Tibial artery (tissue), 4 donors: ENCODE results near the gene AP1M1.
A peak's percentile ranks its signal among the peaks of the same experiment; 100 is the strongest.

Source experiments
- DNase-seq, 2 donors: peaks; one replicate each; pipeline ENCODE4 v3.0.0-alpha.2; 2019
- H3K27ac ChIP-seq, 2 donors: fragments of 200-600 bp; sonication (generic) in 1 of 2; 1 replicate in 1 of 2; 2 replicates in 1 of 2; pipeline ENCODE4 v1.5.1; 2018 to 2019; ENCODE audit warnings: mild to moderate bottlenecking in 1 of 2
- H3K27me3 ChIP-seq, 2 donors: fragments of 200-600 bp; sonication (generic) in 1 of 2; one replicate each; pipeline versions ENCODE4 v1.5.1 to v1.6.0; 2016 to 2019
- H3K36me3 ChIP-seq, 3 donors: fragments of 200-600 bp; sonication (generic) in 2 of 3; one replicate each; pipeline ENCODE4 v1.5.1; 2016 to 2019; ENCODE audit warnings: mild to moderate bottlenecking in 2 of 3
- H3K4me1 ChIP-seq, 4 donors: fragments of 200-600 bp; sonication (generic) in 2 of 4; 1 replicate in 3 of 4; 2 replicates in 1 of 4; pipeline ENCODE4 v1.5.1; 2016 to 2019
- H3K4me3 ChIP-seq, 2 donors: fragments of 200-600 bp; sonication (generic) in 1 of 2; 1 replicate in 1 of 2; 2 replicates in 1 of 2; pipeline ENCODE4 v1.5.1; 2018 to 2019; ENCODE audit warnings: mild to moderate bottlenecking in 2 of 2
- H3K9me3 ChIP-seq, 3 donors: fragments of 200-600 bp; sonication (generic) in 1 of 3; one replicate each; pipeline ENCODE4 v1.5.1; 2016 to 2019
- CTCF ChIP-seq, 2 experiments: fragments of 200-600 bp in 1 of 2; fragments of 450-650 bp in 1 of 2; IDR thresholded peaks; one replicate each; pipeline ENCODE4 v1.5.1; 2017 to 2019; ENCODE audit warnings: antibody characterized with exemption in 2 of 2, mild to moderate bottlenecking in 1 of 2, moderate library complexity in 1 of 2
- intact Hi-C: fragments of 100-400 bp; cut with DNase I; formaldehyde crosslinking; loops from one replicate; pipeline ENCODE4 v1.15.0; 2023; ENCODE audit warnings: low total_unique reads

AP1M1 gene

GRCh38 chr19:16285769-16286498 is 88.2 kb downstream of the AP1M1 start:
- H3K4me1 ChIP-seq, result peaks cover 7 to 63% (median 34%) of the 10 kb centered on the region in 4 donors
- peak overlapping the region; percentile 8 to 11 for H3K4me3 ChIP-seq

GRCh38 chr19:16288544-16288943 is 90.8 kb downstream of the AP1M1 start:
- H3K27me3 ChIP-seq, result no peaks in the 10 kb centered on the region
- intact Hi-C loops, result no loop called here
- no peak overlapping the region for H3K4me3 ChIP-seq
- no peak for DNase-seq
- H3K9me3 ChIP-seq, result no peaks in the 10 kb centered on the region
- peaks cover 7 to 60% (median 28%) of the 10 kb centered on the region in 4 donors for H3K4me1 ChIP-seq
- H3K36me3 ChIP-seq, result no peaks in the 10 kb centered on the region
- no peak overlapping the region for H3K27ac ChIP-seq
- TF ChIP-seq CTCF (IDR thresholded peaks at IDR 0.05), result no peak

More at GRCh38 chr19:16285769-16286498, 88.2 kb downstream of the AP1M1 start:
- DNase-seq, result peak; percentile 34 to 78
- Histone ChIP-seq H3K9me3 (no peaks in the 10 kb centered on the region), H3K36me3 (no peaks in the 10 kb centered on the region), H3K27me3 (no peaks in the 10 kb centered on the region), H3K27ac (peak overlapping the region; percentile 83 to 90)
- intact Hi-C loops, result loop anchor here (2.0 kb wide), 1 partner anchor 39 kb away; the partner anchor contains the start of gene KLF2
- no peak for TF ChIP-seq CTCF (IDR thresholded peaks at IDR 0.05)

GRCh38 chr19:16289594-16289993 is 91.9 kb downstream of the AP1M1 start:
- H3K27me3 ChIP-seq, result no peaks in the 10 kb centered on the region
- DNase-seq, result no peak
- intact Hi-C loops, result no loop called here
- peaks cover under 1 to 61% (median 26%) of the 10 kb centered on the region in 4 donors for H3K4me1 ChIP-seq
- H3K4me3 ChIP-seq, result no peak overlapping the region
- TF ChIP-seq CTCF (IDR thresholded peaks at IDR 0.05), result no peak
- H3K27ac ChIP-seq, result no peak overlapping the region
- no peaks in the 10 kb centered on the region for H3K9me3 ChIP-seq
- H3K36me3 ChIP-seq, result no peaks in the 10 kb centered on the region

- no peak for TF ChIP-seq CTCF (IDR thresholded peaks at IDR 0.05)
- intact Hi-C loops, result no loop called here
These were observed 93.0 kb downstream of the AP1M1 start for GRCh38 chr19:16290692-16291091.

GRCh38 chr19:16293118-16294091 is 95.7 kb downstream of the AP1M1 start:
- peaks cover 0 to 25% (median 10%) of the 10 kb centered on the region in 4 donors for H3K4me1 ChIP-seq
- peak; percentile 87 to 92 for DNase-seq
- no peaks in the 10 kb centered on the region for H3K9me3 ChIP-seq
- intact Hi-C loops, result no loop called here
- TF ChIP-seq CTCF (IDR thresholded peaks at IDR 0.05), result peak in 1 of 2 experiments; percentile 11
- no peaks in the 10 kb centered on the region for H3K27me3 ChIP-seq
- no peaks in the 10 kb centered on the region for H3K36me3 ChIP-seq
- peak overlapping the region; percentile 36 to 37 for H3K4me3 ChIP-seq
- peak overlapping the region; percentile 78 to 86 for H3K27ac ChIP-seq

More at GRCh38 chr19:16290692-16291091, 93.0 kb downstream of the AP1M1 start:
- no peak for DNase-seq
- no peaks in the 10 kb centered on the region for H3K9me3 ChIP-seq
- H3K27ac ChIP-seq, result no peak overlapping the region
- H3K4me1 ChIP-seq, result peaks cover 0 to 52% (median 21%) of the 10 kb centered on the region in 4 donors
- H3K27me3 ChIP-seq, result no peaks in the 10 kb centered on the region
- H3K4me3 ChIP-seq, result no peak overlapping the region
- no peaks in the 10 kb centered on the region for H3K36me3 ChIP-seq
